LNCAP (cell line): ENCODE results near the gene STK33.

Experiments
- TF ChIP-seq, protein P1 (sequence below): fragments of 450-650 bp; IDR thresholded peaks from 2 replicates; pipeline ENCODE4 v1.5.1; 2017; ENCODE audit warnings: mild to moderate bottlenecking

STK33 gene

DNA sequence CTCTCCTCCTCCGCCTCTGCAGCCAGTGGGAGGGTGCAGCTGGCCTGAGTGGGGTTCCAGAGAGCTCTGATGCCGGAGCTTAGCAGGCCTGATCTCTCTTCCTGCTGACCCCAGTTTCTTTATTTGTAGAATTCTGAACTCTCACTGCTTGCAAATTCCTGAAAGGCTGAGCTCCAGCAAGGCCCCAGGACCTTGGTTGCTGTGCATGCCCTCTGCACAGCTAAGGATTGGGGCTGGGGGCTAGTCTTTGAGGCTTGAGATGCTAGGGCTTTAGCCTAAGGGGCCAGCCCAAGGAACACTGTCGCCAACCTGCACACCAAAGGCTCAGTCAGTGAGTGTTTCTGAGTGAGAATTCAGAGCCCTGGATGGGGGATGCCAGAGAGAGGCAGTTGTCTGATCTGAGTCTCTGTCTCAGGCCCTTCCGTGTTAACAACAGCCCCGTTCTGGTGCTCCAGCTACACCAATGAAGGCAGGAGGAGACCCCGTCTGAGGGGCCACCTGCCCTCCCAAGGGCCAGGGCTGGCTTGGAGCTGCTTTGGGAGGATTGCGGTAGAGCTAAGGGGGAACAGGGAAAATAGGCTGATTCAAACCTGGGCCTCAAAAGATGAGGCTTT, 224.3 kb downstream of the STK33 start:
- TF ChIP-seq, protein P1, sequence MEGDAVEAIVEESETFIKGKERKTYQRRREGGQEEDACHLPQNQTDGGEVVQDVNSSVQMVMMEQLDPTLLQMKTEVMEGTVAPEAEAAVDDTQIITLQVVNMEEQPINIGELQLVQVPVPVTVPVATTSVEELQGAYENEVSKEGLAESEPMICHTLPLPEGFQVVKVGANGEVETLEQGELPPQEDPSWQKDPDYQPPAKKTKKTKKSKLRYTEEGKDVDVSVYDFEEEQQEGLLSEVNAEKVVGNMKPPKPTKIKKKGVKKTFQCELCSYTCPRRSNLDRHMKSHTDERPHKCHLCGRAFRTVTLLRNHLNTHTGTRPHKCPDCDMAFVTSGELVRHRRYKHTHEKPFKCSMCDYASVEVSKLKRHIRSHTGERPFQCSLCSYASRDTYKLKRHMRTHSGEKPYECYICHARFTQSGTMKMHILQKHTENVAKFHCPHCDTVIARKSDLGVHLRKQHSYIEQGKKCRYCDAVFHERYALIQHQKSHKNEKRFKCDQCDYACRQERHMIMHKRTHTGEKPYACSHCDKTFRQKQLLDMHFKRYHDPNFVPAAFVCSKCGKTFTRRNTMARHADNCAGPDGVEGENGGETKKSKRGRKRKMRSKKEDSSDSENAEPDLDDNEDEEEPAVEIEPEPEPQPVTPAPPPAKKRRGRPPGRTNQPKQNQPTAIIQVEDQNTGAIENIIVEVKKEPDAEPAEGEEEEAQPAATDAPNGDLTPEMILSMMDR = no peak

DNA sequence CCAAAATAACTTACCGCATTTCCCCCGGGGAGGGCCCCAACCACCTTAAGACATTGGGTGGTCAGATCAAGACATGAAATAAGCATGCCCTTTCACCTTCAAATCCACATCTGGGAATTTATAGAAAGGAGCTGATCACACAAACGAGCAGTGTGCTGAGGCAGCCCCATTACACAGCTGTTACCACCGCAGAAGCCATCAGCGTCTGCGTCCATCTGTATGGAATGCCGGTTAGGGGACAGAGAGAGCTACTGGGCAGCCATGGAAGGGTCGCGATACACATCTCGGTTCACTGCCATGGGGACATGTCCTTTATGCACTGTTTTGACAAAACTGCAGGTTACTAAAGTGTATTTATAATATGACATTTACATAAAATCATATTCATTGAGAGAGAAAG, 225.3 kb downstream of the STK33 start:
- TF ChIP-seq, protein P1 = no peak

DNA sequence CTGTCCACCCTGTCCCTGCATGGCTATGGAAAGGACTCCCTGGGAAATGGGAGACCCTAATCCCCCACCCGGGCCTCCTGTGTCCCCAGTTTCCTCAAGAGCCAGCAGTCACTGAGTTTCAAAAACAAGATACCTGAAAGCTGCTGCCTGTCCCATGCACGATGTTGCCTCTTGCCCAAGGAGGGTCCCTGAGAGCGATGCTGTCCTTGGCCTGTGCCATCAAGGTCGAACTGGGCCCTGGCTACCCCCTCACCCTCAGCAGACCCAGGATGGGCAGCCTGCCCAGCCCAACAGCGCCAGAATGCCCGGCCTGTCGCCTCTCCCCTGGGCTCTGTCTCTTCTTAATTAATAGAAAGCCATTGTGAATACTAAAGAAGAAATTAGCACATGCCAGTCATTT, 225.8 kb downstream of the STK33 start:
- TF ChIP-seq, protein P1 = no peak

DNA sequence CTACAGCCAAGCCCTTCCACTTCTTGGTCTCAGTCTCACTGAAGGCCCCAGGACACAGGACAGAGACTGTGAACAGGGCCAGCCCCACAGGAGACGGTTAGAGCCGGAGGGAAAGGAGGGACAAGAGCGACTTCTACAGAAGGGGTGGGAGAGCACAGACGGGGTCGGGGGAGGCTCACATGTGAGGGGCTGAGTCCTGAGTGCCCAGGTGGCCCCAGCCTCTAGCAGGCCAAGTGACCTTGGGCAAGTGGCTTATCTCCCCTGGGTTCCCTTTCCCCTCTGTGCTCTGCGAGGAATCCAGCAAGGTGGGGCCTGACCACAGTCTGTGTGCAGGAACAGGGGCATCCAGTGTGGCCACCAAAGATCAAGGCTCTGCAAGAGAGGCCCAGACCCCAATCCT, 227.7 kb downstream of the STK33 start:
- TF ChIP-seq, protein P1 = no peak

DNA sequence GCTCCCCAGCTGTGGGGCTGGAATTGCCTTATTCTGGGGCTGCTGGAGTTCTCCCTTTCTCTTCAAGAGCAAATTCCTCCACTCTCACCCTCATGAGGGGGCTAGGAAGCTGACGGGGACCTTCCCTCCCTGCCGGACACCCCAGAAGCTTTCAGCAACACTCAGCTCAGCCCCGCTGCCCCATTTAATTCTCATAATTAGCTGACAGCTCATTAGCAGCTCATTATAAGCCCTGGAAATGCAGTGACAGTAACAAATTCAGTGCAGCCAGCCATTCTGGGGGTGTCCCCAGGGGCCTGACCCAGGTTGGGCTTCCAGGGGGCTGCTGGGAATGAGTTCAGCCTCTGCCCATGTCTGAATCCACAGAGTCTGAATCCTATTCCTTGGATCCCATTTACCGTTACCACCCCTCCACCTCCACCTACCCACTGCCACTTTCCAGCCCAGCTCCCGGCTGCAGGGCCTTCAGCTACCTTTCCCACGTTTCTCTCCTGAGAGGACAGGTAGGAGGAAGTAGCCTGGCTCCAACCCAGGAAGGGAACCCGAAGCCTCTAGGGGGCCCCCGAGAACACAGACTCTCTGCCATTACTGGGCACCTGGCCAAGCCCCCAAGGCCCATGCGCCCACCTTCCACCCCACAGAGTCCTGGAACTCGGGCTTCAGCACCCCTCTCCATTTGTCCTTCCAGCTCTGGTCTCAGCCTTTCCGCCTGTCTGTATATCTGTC, 228.6 kb downstream of the STK33 start:
- TF ChIP-seq, protein P1 = no peak

DNA sequence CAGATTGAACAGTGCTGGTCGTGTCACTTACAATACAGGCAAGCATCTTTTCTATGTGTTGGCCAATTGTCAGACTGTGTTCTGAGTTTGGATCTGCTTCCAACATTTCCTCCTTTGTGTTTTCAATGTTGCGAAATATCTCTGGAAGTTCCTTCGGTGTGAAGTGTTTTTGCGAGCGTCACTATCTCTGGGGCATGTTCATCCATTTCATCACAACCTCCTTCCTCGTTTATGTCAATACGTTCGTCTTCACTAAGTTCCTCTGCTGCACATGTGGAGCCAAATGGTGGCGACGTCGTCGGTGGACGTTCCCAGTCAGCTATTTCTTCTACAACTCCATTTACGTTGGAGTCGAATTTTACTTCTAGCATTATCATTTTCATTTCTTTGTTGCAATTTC, 230.1 kb downstream of the STK33 start:
- TF ChIP-seq, protein P1 = no peak

DNA sequence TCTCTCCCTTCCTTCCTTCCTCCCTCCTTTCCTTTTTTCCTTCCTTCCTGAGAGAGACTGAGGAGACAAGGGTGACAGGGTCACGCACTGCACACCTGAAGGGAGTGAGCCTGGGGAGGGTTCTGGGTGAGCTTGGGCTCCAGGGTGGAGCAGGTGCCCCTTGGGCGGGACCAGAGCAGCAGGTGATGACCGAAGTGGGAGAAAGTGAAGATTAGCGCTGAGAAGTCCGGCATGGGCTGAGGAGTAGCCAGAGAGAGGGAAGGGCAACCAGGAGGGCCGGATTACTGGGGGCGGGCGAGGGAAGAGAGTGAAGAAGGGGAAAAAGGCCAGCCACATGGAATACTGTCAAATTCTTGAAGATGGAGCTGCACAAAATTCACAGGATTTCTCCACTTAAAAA, 231.1 kb downstream of the STK33 start:
- TF ChIP-seq, protein P1 = no peak
